Measurements from ENCODE around the gene ZNF28. TPM values are rescaled to one million over a fixed set of nuclear protein-coding genes. Genes with fewer than 3 reads are reported as not detected.

Gene ZNF28
- total and polyA plus RNA-seq, 9 of the 15 experiments (the other 6 are each of a cell fraction or from before 2014, with no cell fraction given) = 19.4 to 38.5 (median 31.5) TPM

DNA sequence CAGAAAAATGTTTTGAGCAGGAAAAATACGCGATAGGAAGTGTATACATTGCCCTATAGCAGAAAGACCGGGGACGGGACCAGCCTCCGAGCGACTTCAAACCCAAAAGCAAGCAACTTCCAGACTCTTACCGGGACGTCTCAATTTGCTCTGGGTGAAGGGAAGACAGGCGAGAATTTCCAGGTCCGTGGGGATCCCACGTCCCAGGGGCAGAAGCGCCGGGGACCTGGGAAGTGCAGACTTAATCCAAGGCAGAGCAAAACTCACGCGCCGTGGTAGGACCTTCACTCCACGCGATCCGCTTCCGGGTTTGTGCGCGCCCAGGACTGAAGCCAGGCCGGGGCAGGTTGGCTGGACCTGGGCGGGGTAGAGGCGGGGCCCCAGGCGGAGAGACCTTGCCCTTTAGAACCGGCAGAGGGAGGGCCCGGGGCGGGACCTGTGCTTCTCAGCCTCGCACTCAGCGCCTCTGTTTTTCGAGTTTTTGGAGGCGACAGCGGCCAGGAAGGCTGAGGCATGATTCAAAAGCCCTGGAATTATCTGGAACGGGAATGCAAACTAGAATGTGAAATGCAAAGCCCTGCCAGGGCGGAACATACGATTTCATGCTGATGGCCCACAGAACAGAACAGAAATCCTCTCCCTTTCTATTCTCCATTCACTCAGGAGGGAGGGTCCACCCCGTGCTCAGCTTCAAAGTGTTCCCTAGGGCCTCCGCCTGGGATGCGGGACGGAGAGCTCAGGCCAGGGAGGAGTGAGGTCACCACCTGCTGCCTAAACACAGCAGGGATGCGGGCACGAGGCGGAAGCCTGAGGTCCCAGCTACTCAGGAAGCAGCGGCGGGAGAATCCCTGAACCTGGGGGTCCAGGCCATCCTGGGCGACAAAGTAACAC, 34.7 kb downstream of the ZNF28 start, which contains the start of gene ZNF600 (continued):
- TF ChIP-seq ZFX (CRISPR knock-in tag; IDR thresholded peaks at IDR 0.05) = peak; percentile 68
- peak; percentile 27; the same call in 1 of the 2 replicates for TF ChIP-seq RB1 (IDR thresholded peaks at IDR 0.05; ENCODE audit: low read depth)
- TF ChIP-seq GABPA (tag; conservative IDR thresholded peaks at IDR 0.05; ENCODE audit: low read depth) = peak; percentile 55
- TF ChIP-seq HDAC1 (IDR thresholded peaks at IDR 0.05) = peak in 1 of 2 experiments; percentile 72; a peak in 2 of 4 replicates
- TF ChIP-seq ZNF239 (CRISPR knock-in tag; IDR thresholded peaks at IDR 0.05) = 0 out of 2 replicates have a peak, but pooled peaks have one; percentile 17
- TF ChIP-seq BHLHE40 (IDR thresholded peaks at IDR 0.05; ENCODE audit: low read length) = 0 out of 2 replicates have a peak, but pooled peaks have one; percentile 14
- TF ChIP-seq SP1 (CRISPR knock-in tag; IDR thresholded peaks at IDR 0.05) = peak; percentile 52; the same call in 1 of the 2 replicates
- peak; percentile 22 for TF ChIP-seq HNRNPLL (IDR thresholded peaks at IDR 0.05; ENCODE audit: low read depth, low read length, poor library complexity, severe bottlenecking)
- TF ChIP-seq HMGN3 (IDR thresholded peaks at IDR 0.05; ENCODE audit: borderline replicate concordance, extremely low read depth, insufficient read length, low read depth, low read length) = peak; percentile 20
- TF ChIP-seq PHF20 (IDR thresholded peaks at IDR 0.05; ENCODE audit: partially characterized antibody) = peak; percentile 80
- peak; percentile 78 for TF ChIP-seq SUPT5H (IDR thresholded peaks at IDR 0.05)
- TF ChIP-seq ATF7 (IDR thresholded peaks at IDR 0.05) = peak; percentile 53; the same call in 1 of the 2 replicates
- TF ChIP-seq, protein P1, sequence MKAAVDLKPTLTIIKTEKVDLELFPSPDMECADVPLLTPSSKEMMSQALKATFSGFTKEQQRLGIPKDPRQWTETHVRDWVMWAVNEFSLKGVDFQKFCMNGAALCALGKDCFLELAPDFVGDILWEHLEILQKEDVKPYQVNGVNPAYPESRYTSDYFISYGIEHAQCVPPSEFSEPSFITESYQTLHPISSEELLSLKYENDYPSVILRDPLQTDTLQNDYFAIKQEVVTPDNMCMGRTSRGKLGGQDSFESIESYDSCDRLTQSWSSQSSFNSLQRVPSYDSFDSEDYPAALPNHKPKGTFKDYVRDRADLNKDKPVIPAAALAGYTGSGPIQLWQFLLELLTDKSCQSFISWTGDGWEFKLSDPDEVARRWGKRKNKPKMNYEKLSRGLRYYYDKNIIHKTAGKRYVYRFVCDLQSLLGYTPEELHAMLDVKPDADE (conservative IDR thresholded peaks at IDR 0.05; ENCODE audit: control insufficient read depth, low read depth, low read length) = peak; percentile 40; the same call in 1 of the 2 replicates
- peak; percentile 83 for TF ChIP-seq KDM5B (IDR thresholded peaks at IDR 0.05; ENCODE audit: insufficient replicate concordance, low read depth, low read length)
- TF ChIP-seq, protein P2, sequence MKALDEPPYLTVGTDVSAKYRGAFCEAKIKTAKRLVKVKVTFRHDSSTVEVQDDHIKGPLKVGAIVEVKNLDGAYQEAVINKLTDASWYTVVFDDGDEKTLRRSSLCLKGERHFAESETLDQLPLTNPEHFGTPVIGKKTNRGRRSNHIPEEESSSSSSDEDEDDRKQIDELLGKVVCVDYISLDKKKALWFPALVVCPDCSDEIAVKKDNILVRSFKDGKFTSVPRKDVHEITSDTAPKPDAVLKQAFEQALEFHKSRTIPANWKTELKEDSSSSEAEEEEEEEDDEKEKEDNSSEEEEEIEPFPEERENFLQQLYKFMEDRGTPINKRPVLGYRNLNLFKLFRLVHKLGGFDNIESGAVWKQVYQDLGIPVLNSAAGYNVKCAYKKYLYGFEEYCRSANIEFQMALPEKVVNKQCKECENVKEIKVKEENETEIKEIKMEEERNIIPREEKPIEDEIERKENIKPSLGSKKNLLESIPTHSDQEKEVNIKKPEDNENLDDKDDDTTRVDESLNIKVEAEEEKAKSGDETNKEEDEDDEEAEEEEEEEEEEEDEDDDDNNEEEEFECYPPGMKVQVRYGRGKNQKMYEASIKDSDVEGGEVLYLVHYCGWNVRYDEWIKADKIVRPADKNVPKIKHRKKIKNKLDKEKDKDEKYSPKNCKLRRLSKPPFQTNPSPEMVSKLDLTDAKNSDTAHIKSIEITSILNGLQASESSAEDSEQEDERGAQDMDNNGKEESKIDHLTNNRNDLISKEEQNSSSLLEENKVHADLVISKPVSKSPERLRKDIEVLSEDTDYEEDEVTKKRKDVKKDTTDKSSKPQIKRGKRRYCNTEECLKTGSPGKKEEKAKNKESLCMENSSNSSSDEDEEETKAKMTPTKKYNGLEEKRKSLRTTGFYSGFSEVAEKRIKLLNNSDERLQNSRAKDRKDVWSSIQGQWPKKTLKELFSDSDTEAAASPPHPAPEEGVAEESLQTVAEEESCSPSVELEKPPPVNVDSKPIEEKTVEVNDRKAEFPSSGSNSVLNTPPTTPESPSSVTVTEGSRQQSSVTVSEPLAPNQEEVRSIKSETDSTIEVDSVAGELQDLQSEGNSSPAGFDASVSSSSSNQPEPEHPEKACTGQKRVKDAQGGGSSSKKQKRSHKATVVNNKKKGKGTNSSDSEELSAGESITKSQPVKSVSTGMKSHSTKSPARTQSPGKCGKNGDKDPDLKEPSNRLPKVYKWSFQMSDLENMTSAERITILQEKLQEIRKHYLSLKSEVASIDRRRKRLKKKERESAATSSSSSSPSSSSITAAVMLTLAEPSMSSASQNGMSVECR (CRISPR knock-in tag; IDR thresholded peaks at IDR 0.05) = 0 out of 2 replicates have a peak, but pooled peaks have one; percentile 33
- peak in 1 of 2 experiments; percentile 47; a peak in 1 of 4 replicates for TF ChIP-seq KDM4B (IDR thresholded peaks at IDR 0.05; ENCODE audit: borderline replicate concordance in 2 of 2, low read depth in 1 of 2)
- TF ChIP-seq, protein P3, sequence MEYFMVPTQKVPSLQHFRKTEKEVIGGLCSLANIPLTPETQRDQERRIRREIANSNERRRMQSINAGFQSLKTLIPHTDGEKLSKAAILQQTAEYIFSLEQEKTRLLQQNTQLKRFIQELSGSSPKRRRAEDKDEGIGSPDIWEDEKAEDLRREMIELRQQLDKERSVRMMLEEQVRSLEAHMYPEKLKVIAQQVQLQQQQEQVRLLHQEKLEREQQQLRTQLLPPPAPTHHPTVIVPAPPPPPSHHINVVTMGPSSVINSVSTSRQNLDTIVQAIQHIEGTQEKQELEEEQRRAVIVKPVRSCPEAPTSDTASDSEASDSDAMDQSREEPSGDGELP (CRISPR knock-in tag; IDR thresholded peaks at IDR 0.05; ENCODE audit: borderline replicate concordance) = peak; percentile 56

Measured in K562 (cell line).